ENCODE results near the gene OR10P1.

The OR10P1 gene

GRCh38 chr12:55652352-55652751, 15.7 kb downstream of the OR10P1 start:
- no peak overlapping the region for H3K4ac ChIP-seq (ENCODE audit: low read depth, low read length)
- H3K4me3 ChIP-seq (ENCODE audit: low read length) = no peak overlapping the region
- no peak overlapping the region for H3K18ac ChIP-seq (ENCODE audit: low read length)
- H3K9ac ChIP-seq (ENCODE audit: low read length) = no peak overlapping the region
- H3K23ac ChIP-seq (ENCODE audit: low read length) = no peak overlapping the region
- no peak overlapping the region for H3K27ac ChIP-seq (ENCODE audit: low read depth, low read length)
- H3K56ac ChIP-seq (ENCODE audit: low read length) = no peak overlapping the region
- no peak overlapping the region for H4K5ac ChIP-seq (ENCODE audit: low read length)
- H3K4me2 ChIP-seq (ENCODE audit: low read length) = no peak overlapping the region
- H2BK120ac ChIP-seq (ENCODE audit: low read depth, low read length) = no peak overlapping the region
- H2BK5ac ChIP-seq (ENCODE audit: low read length) = no peak overlapping the region
- no peaks in the 10 kb centered on the region for H3K27me3 ChIP-seq (ENCODE audit: insufficient read depth, low read length, poor library complexity)
- no peak overlapping the region for H2AK5ac ChIP-seq (ENCODE audit: low read length)
- H3K36me3 ChIP-seq (ENCODE audit: control insufficient read depth, insufficient read depth, low read length) = no peaks in the 10 kb centered on the region
- no peaks in the 10 kb centered on the region for H3K79me2 ChIP-seq (ENCODE audit: control insufficient read depth, insufficient read depth, low read length)
- no peak overlapping the region for H2BK15ac ChIP-seq (replicated peaks; ENCODE audit: low read depth)
- H4K8ac ChIP-seq (ENCODE audit: low read depth, low read length) = no peak overlapping the region
- H3K79me1 ChIP-seq (ENCODE audit: low read length) = no peaks in the 10 kb centered on the region
- no peak for DNase-seq
- no CpG with 5 or more reads among the region's 3 CpGs for WGBS (ENCODE audit: extremely low coverage, insufficient coverage, low lambda C conversion rate)
- no peaks in the 10 kb centered on the region for H3K4me1 ChIP-seq (ENCODE audit: control insufficient read depth, low read depth, low read length)

- no peak overlapping the region for H2BK5ac ChIP-seq (ENCODE audit: low read length)
- no peaks in the 10 kb centered on the region for H3K79me1 ChIP-seq (ENCODE audit: low read length)
- H3K27me3 ChIP-seq (ENCODE audit: insufficient read depth, low read length, poor library complexity) = no peaks in the 10 kb centered on the region
- H2AK5ac ChIP-seq (ENCODE audit: low read length) = no peak overlapping the region
- no peak overlapping the region for H2BK15ac ChIP-seq (replicated peaks; ENCODE audit: low read depth)
- no peak overlapping the region for H3K56ac ChIP-seq (ENCODE audit: low read length)
- H3K79me2 ChIP-seq (ENCODE audit: control insufficient read depth, insufficient read depth, low read length) = no peaks in the 10 kb centered on the region
- H3K4me3 ChIP-seq (ENCODE audit: low read length) = no peak overlapping the region
- no peak overlapping the region for H3K4me2 ChIP-seq (ENCODE audit: low read length)
- H3K27ac ChIP-seq (ENCODE audit: low read depth, low read length) = no peak overlapping the region
- H4K8ac ChIP-seq (ENCODE audit: low read depth, low read length) = no peak overlapping the region
- no peak overlapping the region for H3K9ac ChIP-seq (ENCODE audit: low read length)
- no peaks in the 10 kb centered on the region for H3K36me3 ChIP-seq (ENCODE audit: control insufficient read depth, insufficient read depth, low read length)
- H3K18ac ChIP-seq (ENCODE audit: low read length) = no peak overlapping the region
- no peak overlapping the region for H3K4ac ChIP-seq (ENCODE audit: low read depth, low read length)
- DNase-seq = no peak
- H3K4me1 ChIP-seq (ENCODE audit: control insufficient read depth, low read depth, low read length) = no peaks in the 10 kb centered on the region
- WGBS (ENCODE audit: extremely low coverage, insufficient coverage, low lambda C conversion rate) = no CpG with 5 or more reads among the region's 3 CpGs
- no peak overlapping the region for H2BK120ac ChIP-seq (ENCODE audit: low read depth, low read length)
- H3K23ac ChIP-seq (ENCODE audit: low read length) = no peak overlapping the region
- no peak overlapping the region for H4K5ac ChIP-seq (ENCODE audit: low read length)
Observed at GRCh38 chr12:55653031-55653430, 16.3 kb downstream of the OR10P1 start.

- no peak overlapping the region for H2BK120ac ChIP-seq (ENCODE audit: low read depth, low read length)
- no peak overlapping the region for H3K4me3 ChIP-seq (ENCODE audit: low read length)
- no peak overlapping the region for H3K27ac ChIP-seq (ENCODE audit: low read depth, low read length)
- no peaks in the 10 kb centered on the region for H3K79me1 ChIP-seq (ENCODE audit: low read length)
- DNase-seq = no peak
- no peak overlapping the region for H3K4ac ChIP-seq (ENCODE audit: low read depth, low read length)
- no peak overlapping the region for H3K18ac ChIP-seq (ENCODE audit: low read length)
- no peak overlapping the region for H3K4me2 ChIP-seq (ENCODE audit: low read length)
- H3K23ac ChIP-seq (ENCODE audit: low read length) = no peak overlapping the region
- no peak overlapping the region for H4K8ac ChIP-seq (ENCODE audit: low read depth, low read length)
- H3K4me1 ChIP-seq (ENCODE audit: control insufficient read depth, low read depth, low read length) = no peaks in the 10 kb centered on the region
- H3K27me3 ChIP-seq (ENCODE audit: insufficient read depth, low read length, poor library complexity) = no peaks in the 10 kb centered on the region
- no peak overlapping the region for H2BK5ac ChIP-seq (ENCODE audit: low read length)
- no CpG with 5 or more reads among the region's 17 CpGs for WGBS (ENCODE audit: extremely low coverage, insufficient coverage, low lambda C conversion rate)
- no peak overlapping the region for H2BK15ac ChIP-seq (replicated peaks; ENCODE audit: low read depth)
- H3K79me2 ChIP-seq (ENCODE audit: control insufficient read depth, insufficient read depth, low read length) = no peaks in the 10 kb centered on the region
- no peaks in the 10 kb centered on the region for H3K36me3 ChIP-seq (ENCODE audit: control insufficient read depth, insufficient read depth, low read length)
- no peak overlapping the region for H3K56ac ChIP-seq (ENCODE audit: low read length)
- H4K5ac ChIP-seq (ENCODE audit: low read length) = no peak overlapping the region
- no peak overlapping the region for H2AK5ac ChIP-seq (ENCODE audit: low read length)
- H3K9ac ChIP-seq (ENCODE audit: low read length) = no peak overlapping the region
Observed at GRCh38 chr12:55654511-55655214, 18.0 kb downstream of the OR10P1 start.

GRCh38 chr12:55657212-55657611, 20.5 kb downstream of the OR10P1 start:
- H4K8ac ChIP-seq (ENCODE audit: low read depth, low read length) = no peak overlapping the region
- no peak overlapping the region for H2AK5ac ChIP-seq (ENCODE audit: low read length)
- no peak overlapping the region for H3K56ac ChIP-seq (ENCODE audit: low read length)
- H2BK15ac ChIP-seq (replicated peaks; ENCODE audit: low read depth) = no peak overlapping the region
- DNase-seq = no peak
- H2BK5ac ChIP-seq (ENCODE audit: low read length) = no peak overlapping the region
- H4K5ac ChIP-seq (ENCODE audit: low read length) = no peak overlapping the region
- no CpG with 5 or more reads among the region's 4 CpGs for WGBS (ENCODE audit: extremely low coverage, insufficient coverage, low lambda C conversion rate)
- H3K4me2 ChIP-seq (ENCODE audit: low read length) = no peak overlapping the region
- H3K27me3 ChIP-seq (ENCODE audit: insufficient read depth, low read length, poor library complexity) = no peaks in the 10 kb centered on the region
- H3K4me3 ChIP-seq (ENCODE audit: low read length) = no peak overlapping the region
- no peak overlapping the region for H3K27ac ChIP-seq (ENCODE audit: low read depth, low read length)
- H3K4me1 ChIP-seq (ENCODE audit: control insufficient read depth, low read depth, low read length) = no peaks in the 10 kb centered on the region
- H3K9ac ChIP-seq (ENCODE audit: low read length) = no peak overlapping the region
- no peak overlapping the region for H3K18ac ChIP-seq (ENCODE audit: low read length)
- H3K4ac ChIP-seq (ENCODE audit: low read depth, low read length) = no peak overlapping the region
- no peaks in the 10 kb centered on the region for H3K79me2 ChIP-seq (ENCODE audit: control insufficient read depth, insufficient read depth, low read length)
- H3K36me3 ChIP-seq (ENCODE audit: control insufficient read depth, insufficient read depth, low read length) = no peaks in the 10 kb centered on the region
- no peak overlapping the region for H3K23ac ChIP-seq (ENCODE audit: low read length)
- no peak overlapping the region for H2BK120ac ChIP-seq (ENCODE audit: low read depth, low read length)
- no peaks in the 10 kb centered on the region for H3K79me1 ChIP-seq (ENCODE audit: low read length)

GRCh38 chr12:55658212-55658611, 21.5 kb downstream of the OR10P1 start:
- Histone ChIP-seq H3K27me3 (ENCODE audit: insufficient read depth, low read length, poor library complexity) (no peaks in the 10 kb centered on the region), H3K4me3 (ENCODE audit: low read length) (no peak overlapping the region), H3K79me1 (ENCODE audit: low read length) (no peaks in the 10 kb centered on the region), H3K18ac (ENCODE audit: low read length) (no peak overlapping the region), H3K4ac (ENCODE audit: low read depth, low read length) (no peak overlapping the region), H4K5ac (ENCODE audit: low read length) (no peak overlapping the region), H3K4me1 (ENCODE audit: control insufficient read depth, low read depth, low read length) (no peaks in the 10 kb centered on the region), H3K9ac (ENCODE audit: low read length) (no peak overlapping the region), H4K8ac (ENCODE audit: low read depth, low read length) (no peak overlapping the region), H3K23ac (ENCODE audit: low read length) (no peak overlapping the region), H2BK5ac (ENCODE audit: low read length) (no peak overlapping the region), H2BK120ac (ENCODE audit: low read depth, low read length) (no peak overlapping the region), H3K27ac (ENCODE audit: low read depth, low read length) (no peak overlapping the region), H2AK5ac (ENCODE audit: low read length) (no peak overlapping the region), H3K79me2 (ENCODE audit: control insufficient read depth, insufficient read depth, low read length) (no peaks in the 10 kb centered on the region), H3K36me3 (ENCODE audit: control insufficient read depth, insufficient read depth, low read length) (no peaks in the 10 kb centered on the region), H3K4me2 (ENCODE audit: low read length) (no peak overlapping the region), H3K56ac (ENCODE audit: low read length) (no peak overlapping the region), H2BK15ac (replicated peaks; ENCODE audit: low read depth) (no peak overlapping the region)
- no CpG with 5 or more reads among the region's 6 CpGs for WGBS (ENCODE audit: extremely low coverage, insufficient coverage, low lambda C conversion rate)
- DNase-seq = no peak
